CD14-positive monocyte (primary cell): ENCODE data around the gene RBM46. TPM values are rescaled to one million over a fixed set of nuclear protein-coding genes. Genes with fewer than 3 reads are reported as not detected.
"Not testable (repeated sequence)": the region's sequence is repeated elsewhere in the genome, so short reads cannot be mapped to it uniquely, and the experiment has no call there.

Experiments
- DNase-seq, 3 donors: peaks; one replicate each; pipeline ENCODE4 v3.0.0-alpha.2; 2011 to 2022
- H2AFZ ChIP-seq: 2 replicates; pipeline ENCODE4 v1.6.0; 2012; ENCODE audit warnings: mild to moderate bottlenecking, low read depth, low read length, inconsistent platforms; ENCODE audit not compliant: insufficient read depth, poor library complexity, severe bottlenecking
- H3K27ac ChIP-seq, 2 donors: 1 replicate in 1 of 2; 2 replicates in 1 of 2; pipeline ENCODE4 v1.5.1; 2012 to 2013; ENCODE audit warnings: low read length in 2 of 2, control low read depth in 1 of 2, inconsistent platforms in 1 of 2, low read depth in 1 of 2, mild to moderate bottlenecking in 1 of 2
- H3K27me3 ChIP-seq, 2 donors: one replicate each; pipeline versions ENCODE4 v1.6.0 to v1.6.1; 2011 to 2013; ENCODE audit warnings: low read length in 2 of 2; ENCODE audit not compliant: control insufficient read depth in 2 of 2, insufficient read depth in 2 of 2
- H3K36me3 ChIP-seq, 2 donors: replicated peaks in 1 of 2; 1 replicate in 1 of 2; 2 replicates in 1 of 2; pipeline versions ENCODE4 v1.5.1 to v1.6.1; 2012 to 2013; ENCODE audit warnings: low read length in 2 of 2, control low read depth in 1 of 2, inconsistent platforms in 1 of 2, mild to moderate bottlenecking in 1 of 2; ENCODE audit not compliant: insufficient read depth in 2 of 2, control insufficient read depth in 1 of 2
- H3K4me1 ChIP-seq, 2 donors: 1 replicate in 1 of 2; 2 replicates in 1 of 2; pipeline versions ENCODE4 v1.5.1 to v1.6.1; 2012 to 2013; ENCODE audit warnings: low read length in 2 of 2, control low read depth in 1 of 2, inconsistent platforms in 1 of 2, mild to moderate bottlenecking in 1 of 2, moderate library complexity in 1 of 2; ENCODE audit not compliant: insufficient read depth in 2 of 2, control insufficient read depth in 1 of 2
- H3K4me2 ChIP-seq: replicated peaks from 2 replicates; pipeline ENCODE3; 2012; ENCODE audit warnings: low read length, moderate library complexity, mild to moderate bottlenecking; ENCODE audit not compliant: poor library complexity, severe bottlenecking; ENCODE audit errors: extremely low read depth
- H3K4me3 ChIP-seq, 3 experiments: fragments of 200-600 bp in 1 of 3; sonication (generic) in 1 of 3; replicated peaks in 1 of 3; 1 replicate in 2 of 3; 2 replicates in 1 of 3; pipeline ENCODE4 v1.5.1; 2011 to 2013; ENCODE audit warnings: low read length in 3 of 3, mild to moderate bottlenecking in 3 of 3, control low read depth in 2 of 3, low read depth in 2 of 3, inconsistent platforms in 1 of 3, moderate library complexity in 1 of 3
- H3K79me2 ChIP-seq: 2 replicates; pipeline ENCODE4 v1.6.0; 2012; ENCODE audit warnings: mild to moderate bottlenecking, control low read depth, inconsistent platforms, low read length, moderate library complexity; ENCODE audit not compliant: insufficient read depth
- H3K9ac ChIP-seq: 2 replicates; pipeline ENCODE4 v1.6.0; 2017; ENCODE audit warnings: low read length, mild to moderate bottlenecking; ENCODE audit not compliant: insufficient read depth, poor library complexity, severe bottlenecking
- H3K9me3 ChIP-seq, 2 donors: replicated peaks in 1 of 2; 1 replicate in 1 of 2; 2 replicates in 1 of 2; pipeline versions ENCODE4 v1.5.1 to v1.6.1; 2012 to 2013; ENCODE audit warnings: low read length in 2 of 2, control low read depth in 1 of 2; ENCODE audit not compliant: control insufficient read depth in 1 of 2, insufficient read depth in 1 of 2
- H4K20me1 ChIP-seq: 2 replicates; pipeline ENCODE4 v1.6.0; 2012; ENCODE audit warnings: mild to moderate bottlenecking, low read length, control low read depth, moderate library complexity; ENCODE audit not compliant: insufficient read depth
- H3K27ac Mint-ChIP-seq, 7 donors: one replicate each; pipeline ENCODE4 v1.8.0; 2020; ENCODE audit warnings: mild to moderate bottlenecking in 7 of 7, mixed read lengths in 7 of 7, moderate library complexity in 6 of 7, inconsistent platforms in 2 of 7
- H3K27me3 Mint-ChIP-seq, 3 donors: one replicate each; pipeline ENCODE4 v1.8.0; 2021 to 2022; ENCODE audit warnings: low read depth in 3 of 3, mild to moderate bottlenecking in 3 of 3, mixed read lengths in 3 of 3, moderate library complexity in 3 of 3, inconsistent platforms in 1 of 3
- H3K36me3 Mint-ChIP-seq, 2 donors: one replicate each; pipeline ENCODE4 v1.8.0; 2020; ENCODE audit warnings: mixed read lengths in 2 of 2, inconsistent platforms in 1 of 2, mild to moderate bottlenecking in 1 of 2
- H3K4me1 Mint-ChIP-seq: one replicate; pipeline ENCODE4 v1.8.0; 2020; ENCODE audit warnings: mild to moderate bottlenecking, mixed read lengths
- H3K4me3 Mint-ChIP-seq, 2 donors: one replicate each; pipeline ENCODE4 v1.8.0; 2020; ENCODE audit warnings: mild to moderate bottlenecking in 2 of 2, mixed read lengths in 2 of 2, moderate library complexity in 1 of 2
- H3K9me3 Mint-ChIP-seq, 7 donors: one replicate each; pipeline ENCODE4 v1.8.0; 2020 to 2022; ENCODE audit warnings: mixed read lengths in 7 of 7, mild to moderate bottlenecking in 6 of 7, moderate library complexity in 6 of 7, inconsistent platforms in 2 of 7
- CTCF ChIP-seq: fragments of 200-600 bp; IDR thresholded peaks from one replicate; pipeline ENCODE4 v1.8.0; 2022; ENCODE audit warnings: antibody characterized with exemption, mild to moderate bottlenecking
- WGBS: methylation state at CpG from one replicate; pipeline ENCODE4 v1.1.5; 2013; ENCODE audit warnings: missing lambda C conversion rate; ENCODE audit not compliant: insufficient coverage; 5-methylcytosine and 5-hydroxymethylcytosine counted together
- intact Hi-C, 2 donors: fragments of 100-400 bp; cut with micrococcal nuclease; formaldehyde crosslinking; loops; one replicate each; pipeline versions ENCODE4 v1.15.0 to v1.15.1; 2023
- polyA plus RNA-seq, 3 donors: library from polyadenylated mRNA; depleted of rRNA in 1 of 3; unstranded in 2 of 3; stranded (reverse) in 1 of 3; fragments of 300-500 nt in 2 of 3; fragments of >200 nt in 1 of 3; fragmentation: Illumina TruSeq in 2 of 3; gene quantifications; 1 replicate in 2 of 3; 2 replicates in 1 of 3; pipeline ENCODE4 v1.2.3, GENCODE V29; 2012 to 2021

The RBM46 gene
- polyA plus RNA-seq, 3 donors: 0.04 TPM; not detected in 2

- no peak overlapping the region for H3K4me3 ChIP-seq
- Mint-ChIP-seq H3K4me3 (no peak overlapping the region), H3K36me3 (no peaks in the 10 kb centered on the region), H3K27me3 (no peaks in the 10 kb centered on the region), H3K4me1 (no peaks in the 10 kb centered on the region), H3K9me3 (peaks cover 7 to 20% (median 14%) of the 10 kb centered on the region in 7 donors), H3K27ac (no peak overlapping the region)
- no peak for TF ChIP-seq CTCF
- H3K9ac ChIP-seq: no peak overlapping the region
- no peaks in the 10 kb centered on the region for H4K20me1 ChIP-seq
- H2AFZ ChIP-seq: no peak overlapping the region
- intact Hi-C loops: no loop called here
- no peak for DNase-seq
- no peaks in the 10 kb centered on the region for H3K27me3 ChIP-seq
- WGBS: 86% methylated on average over 3 of the region's 3 CpGs
- H3K36me3 ChIP-seq: no peaks in the 10 kb centered on the region
- no peaks in the 10 kb centered on the region for H3K4me1 ChIP-seq
- no peak overlapping the region for H3K27ac ChIP-seq
- no peaks in the 10 kb centered on the region for H3K79me2 ChIP-seq
- H3K9me3 ChIP-seq: peaks cover 11 to 16% of the 10 kb centered on the region in 2 donors
- H3K4me2 ChIP-seq: no peak overlapping the region
Observed at GRCh38 chr4:154869301-154869700, 88.2 kb downstream of the RBM46 start.

GRCh38 chr4:154872198-154872597 lies 91.1 kb downstream of the RBM46 start:
- no peaks in the 10 kb centered on the region for H4K20me1 ChIP-seq
- no peaks in the 10 kb centered on the region for H3K27me3 ChIP-seq
- peaks cover 8 to 18% (median 13%) of the 10 kb centered on the region in 7 donors for H3K9me3 Mint-ChIP-seq
- no peak for TF ChIP-seq CTCF
- H3K36me3 Mint-ChIP-seq: no peaks in the 10 kb centered on the region
- H3K9ac ChIP-seq: no peak overlapping the region
- H3K27me3 Mint-ChIP-seq: no peaks in the 10 kb centered on the region
- H3K27ac Mint-ChIP-seq: no peak overlapping the region
- intact Hi-C loops: no loop called here
- H3K4me3 ChIP-seq: no peak overlapping the region
- H3K79me2 ChIP-seq: no peaks in the 10 kb centered on the region
- peaks cover 13 to 18% of the 10 kb centered on the region in 2 donors for H3K9me3 ChIP-seq
- no peaks in the 10 kb centered on the region for H3K4me1 Mint-ChIP-seq
- no peak overlapping the region for H3K4me2 ChIP-seq
- no peak overlapping the region for H3K27ac ChIP-seq
- DNase-seq: no peak
- H2AFZ ChIP-seq: no peak overlapping the region
- H3K4me3 Mint-ChIP-seq: no peak overlapping the region
- H3K36me3 ChIP-seq: no peaks in the 10 kb centered on the region
- H3K4me1 ChIP-seq: no peaks in the 10 kb centered on the region

- H3K4me3 ChIP-seq, DNase-seq, H3K27ac ChIP-seq, H2AFZ ChIP-seq, H3K27me3 ChIP-seq, H3K36me3 Mint-ChIP-seq, H3K4me1 Mint-ChIP-seq, H3K79me2 ChIP-seq, H3K27me3 Mint-ChIP-seq, H3K4me1 ChIP-seq, H3K4me2 ChIP-seq, H4K20me1 ChIP-seq, H3K36me3 ChIP-seq, H3K27ac Mint-ChIP-seq, H3K9ac ChIP-seq, intact Hi-C loops, H3K4me3 Mint-ChIP-seq: not testable (repeated sequence)
- no CpG with 5 or more reads among the region's 4 CpGs for WGBS
- H3K9me3 ChIP-seq: peaks cover 13 to 22% of the 10 kb centered on the region in 2 donors
- peaks cover 10 to 18% (median 16%) of the 10 kb centered on the region in 7 donors for H3K9me3 Mint-ChIP-seq
Observed at GRCh38 chr4:154874049-154874448, 93.0 kb downstream of the RBM46 start.
